ENCODE results near the gene ORAI2. TPM values are rescaled to one million over a fixed set of nuclear protein-coding genes. Genes with fewer than 3 reads are reported as not detected.

ORAI2 gene
- total RNA-seq = 64.6 and 67.6 TPM in 2 replicates

DNA sequence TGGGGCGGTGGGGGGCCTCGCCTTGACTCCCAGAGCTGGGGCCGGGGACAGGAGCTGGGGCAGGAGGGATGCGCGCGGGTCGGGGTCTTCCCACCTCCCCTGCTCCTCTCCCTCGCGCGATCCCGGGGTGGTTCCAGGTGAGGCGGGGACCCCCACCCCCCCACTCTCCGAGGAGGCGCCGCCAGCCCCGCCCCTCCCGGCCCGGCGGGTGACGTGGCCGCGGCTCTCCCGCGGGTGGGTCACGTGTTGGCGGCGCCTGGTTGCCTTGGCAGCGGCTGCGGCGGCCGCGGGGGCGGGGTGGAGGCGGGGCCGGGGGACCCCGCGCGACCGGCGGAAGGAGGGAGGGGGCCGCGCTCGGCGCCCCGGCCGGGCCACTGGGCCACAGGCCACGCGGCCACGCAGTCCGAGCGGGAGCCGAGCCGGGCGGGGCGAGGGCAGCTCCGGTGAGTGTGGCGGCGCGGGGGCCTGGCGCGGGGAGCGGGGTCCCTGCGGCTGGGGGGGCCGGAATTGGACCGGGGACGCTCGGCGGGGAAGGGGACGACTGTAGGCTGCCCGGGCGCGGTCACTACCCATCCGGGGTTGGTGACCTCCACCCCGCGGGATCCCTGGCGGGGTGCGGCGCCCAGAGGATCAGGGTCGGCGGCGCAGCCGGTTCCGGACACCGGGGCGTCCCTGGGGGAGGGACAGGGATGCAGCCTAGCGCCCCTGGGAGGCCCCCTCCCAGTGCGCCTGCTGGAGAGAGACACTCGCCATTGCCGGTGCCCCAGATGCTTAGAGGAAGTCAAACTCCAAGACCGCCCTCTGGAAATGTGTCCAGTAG lies at the start of gene ORAI2:
TSS of gene ORAI2 (plus strand) at position 357 of the 820 bp plus-strand sequence. CDS start 5,382 bp downstream, outside the sequence.

DNA sequence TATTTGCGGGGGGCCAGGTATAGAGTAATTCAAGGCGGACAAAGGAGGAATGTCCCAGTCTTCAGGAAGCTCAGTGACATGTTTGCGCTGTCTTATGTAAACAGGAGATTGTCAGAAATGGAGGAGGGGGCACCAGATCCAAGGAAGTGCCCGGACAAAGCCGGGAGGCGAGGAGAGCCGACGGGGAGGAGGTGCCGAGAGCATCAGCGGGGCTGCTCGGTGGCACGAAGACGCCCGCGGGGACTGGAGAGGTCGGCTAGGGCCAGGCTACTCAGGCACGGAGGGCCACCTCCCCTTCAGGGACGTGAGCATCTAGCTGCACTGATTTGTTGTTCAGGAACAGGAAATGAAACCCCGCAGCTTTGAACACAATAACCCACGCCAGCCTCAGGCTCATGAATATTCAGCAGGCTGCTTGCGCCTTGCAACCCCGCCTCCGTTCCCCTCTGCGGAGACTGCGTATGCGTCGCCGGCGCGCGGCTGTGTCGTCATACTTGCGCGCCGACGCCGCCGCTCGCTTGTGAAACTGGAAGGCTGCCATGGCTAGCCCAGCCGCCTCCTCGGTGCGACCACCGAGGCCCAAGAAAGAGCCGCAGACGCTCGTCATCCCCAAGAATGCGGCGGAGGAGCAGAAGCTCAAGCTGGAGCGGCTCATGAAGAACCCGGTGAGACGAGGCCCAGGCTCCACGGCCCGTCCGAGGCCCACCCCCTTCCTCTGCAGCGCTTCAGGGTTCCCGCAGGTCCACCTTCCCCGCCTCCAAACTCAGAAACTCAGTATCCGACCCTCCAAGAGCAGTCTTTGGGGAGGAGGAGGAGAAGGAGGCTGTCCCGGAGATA lies 37.3 kb upstream of the ORAI2 start, which contains the start of gene PRKRIP1:
TSS of gene PRKRIP1 (plus strand) at position 491 of the 837 bp plus-strand sequence. CDS start at position 540, 49 bp downstream.

DNA sequence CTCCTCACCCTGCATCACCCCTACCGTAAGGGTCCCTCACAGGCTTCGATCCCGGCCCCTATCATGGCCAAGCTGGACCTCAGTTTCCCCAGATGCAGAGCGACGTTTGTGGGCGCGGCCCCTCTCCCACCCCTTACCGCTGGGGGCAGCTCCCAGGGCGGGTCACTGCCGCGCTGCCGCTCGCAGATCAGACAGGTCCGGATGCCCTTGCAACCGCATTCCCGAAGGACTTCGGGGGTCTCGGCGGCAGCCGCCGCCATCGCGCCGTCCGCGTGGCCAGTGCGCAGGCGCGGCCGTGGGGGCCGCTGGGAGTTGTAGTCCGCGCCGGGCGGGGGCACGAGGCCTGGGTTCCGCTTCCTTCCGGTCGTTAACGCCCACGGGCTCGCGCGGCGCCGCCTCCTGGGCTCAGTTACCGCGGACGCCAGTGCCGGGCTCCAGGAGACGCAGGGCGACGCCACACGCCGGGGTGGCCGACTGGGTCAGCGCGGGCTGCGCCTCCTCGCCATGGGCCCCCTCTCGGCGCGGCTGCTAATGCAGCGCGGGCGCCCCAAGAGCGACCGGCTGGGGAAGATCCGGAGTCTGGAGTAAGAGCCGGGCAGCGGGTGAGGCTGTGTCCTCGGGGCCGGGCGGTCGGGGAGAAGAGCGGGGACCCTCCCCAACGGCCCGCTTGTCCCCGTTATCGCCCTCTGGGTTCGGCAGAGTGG lies 31.4 kb downstream of the ORAI2 start, which contains the start of the genes ALKBH4 and LRWD1:
TSS of gene ALKBH4 (minus strand) at position 287 of the 704 bp plus-strand sequence. CDS start at position 260, 27 bp downstream.
TSS of gene LRWD1 (plus strand) at position 408 of the 704 bp plus-strand sequence. CDS start at position 505, 97 bp downstream.

DNA sequence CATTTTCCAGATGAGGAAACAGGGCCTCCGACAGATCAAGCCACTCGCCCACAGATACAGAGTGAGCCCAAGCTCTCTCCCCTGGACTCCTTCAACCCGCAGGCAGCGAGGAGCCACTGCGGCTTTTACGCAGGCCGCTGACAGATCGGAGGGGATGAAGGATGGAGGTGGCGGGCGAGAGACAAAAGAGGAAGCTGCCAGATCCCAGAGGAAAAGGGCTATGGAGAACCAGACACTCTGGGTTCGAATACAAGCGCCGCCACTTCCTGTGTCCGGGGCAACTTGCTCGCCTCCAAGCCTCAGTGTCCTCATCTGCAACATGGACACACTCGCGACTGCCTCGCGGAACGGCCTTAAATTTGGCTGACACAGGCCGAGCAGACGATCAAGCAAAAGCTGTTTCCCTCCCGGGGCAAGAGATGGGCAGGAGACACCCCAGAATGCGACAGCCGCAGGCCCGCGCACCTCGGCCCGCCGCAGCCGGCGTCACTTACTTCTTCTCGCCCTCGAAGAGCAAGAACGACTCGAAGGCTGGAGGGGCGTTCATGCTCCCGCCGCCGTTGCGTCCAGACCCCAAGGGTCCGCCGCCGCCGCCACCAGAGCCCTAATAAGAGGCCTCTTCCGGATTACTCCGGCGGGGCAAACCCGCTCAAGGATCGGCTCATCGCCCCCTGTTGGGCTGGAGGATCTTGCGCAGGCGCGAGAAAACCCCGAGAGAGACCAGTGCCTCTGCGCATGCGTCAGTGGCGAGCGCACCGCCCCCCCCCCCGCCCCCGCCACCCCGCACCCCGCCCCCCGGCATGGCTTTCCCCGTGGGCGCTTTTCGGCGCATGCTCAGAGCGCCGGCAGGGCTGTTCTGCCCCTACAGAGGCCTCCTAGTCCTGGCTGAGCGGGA lies 45.2 kb downstream of the ORAI2 start, which contains the start of gene POLR2J:
TSS of gene POLR2J (minus strand) at position 609 of the 895 bp plus-strand sequence. CDS start at position 547, 62 bp downstream.

Other genes starting within 250 kb of the ORAI2 start
- gene SH2B2, start 146.7 kb upstream of the ORAI2 start, total RNA-seq = 0.52 and 0.76 TPM in 2 replicates
- gene SPDYE6, start 77.1 kb upstream of the ORAI2 start, total RNA-seq = not detected in 2 replicates
- gene PRKRIP1, start 37.2 kb upstream of the ORAI2 start, total RNA-seq = 11.6 and 12.1 TPM in 2 replicates
- gene ALKBH4, start 31.3 kb downstream of the ORAI2 start, total RNA-seq = 10.6 and 11.7 TPM in 2 replicates
- 16.1 and 18.1 TPM in 2 replicates for gene LRWD1, start 31.4 kb downstream of the ORAI2 start, total RNA-seq
- 24.5 and 27.6 TPM in 2 replicates for gene POLR2J, start 45.3 kb downstream of the ORAI2 start, total RNA-seq
- 1.1 and 3.8 TPM in 2 replicates for gene RASA4B, start 84.2 kb downstream of the ORAI2 start, total RNA-seq
- 0.60 and 2.3 TPM in 2 replicates for gene UPK3BL2, start 110.1 kb downstream of the ORAI2 start, total RNA-seq
- not detected in 2 replicates for gene SPDYE2, start 117.7 kb downstream of the ORAI2 start, total RNA-seq
- 18.0 and 45.6 TPM in 2 replicates for gene POLR2J3, start 139.0 kb downstream of the ORAI2 start, total RNA-seq
- gene RASA4, start 183.2 kb downstream of the ORAI2 start, total RNA-seq = 3.3 and 8.9 TPM in 2 replicates
- gene UPK3BL1, start 209.2 kb downstream of the ORAI2 start, total RNA-seq = 3.9 and 9.1 TPM in 2 replicates
- not detected in 2 replicates for gene SPDYE2B, start 216.7 kb downstream of the ORAI2 start, total RNA-seq
- 1.6 and 2.6 TPM in 2 replicates for gene POLR2J2, start 238.1 kb downstream of the ORAI2 start, total RNA-seq